KOPT-K1 (cell line): ENCODE results near the gene RBMS1.
A peak's percentile ranks its signal among the peaks of the same experiment; 100 is the strongest.
"Not testable (repeated sequence)": the region's sequence is repeated elsewhere in the genome, so short reads cannot be mapped to it uniquely, and the experiment has no call there.

Source experiments
- H3K27ac ChIP-seq: fragments of 200-600 bp; sonication (generic); 2 replicates; pipeline ENCODE4 v1.5.1; 2016; ENCODE audit warnings: antibody characterized with exemption, mild to moderate bottlenecking, low read depth, low read length; ENCODE audit not compliant: poor library complexity, severe bottlenecking
- H3K36me3 ChIP-seq: fragments of 200-600 bp; sonication (generic); 2 replicates; pipeline ENCODE4 v1.5.1; 2017; ENCODE audit warnings: antibody characterized with exemption, mild to moderate bottlenecking, low read length, moderate library complexity; ENCODE audit not compliant: insufficient read depth
- H3K9me3 ChIP-seq: fragments of 200-600 bp; sonication (generic); 2 replicates; pipeline ENCODE4 v1.5.1; 2017; ENCODE audit warnings: antibody characterized with exemption, low read length, mild to moderate bottlenecking; ENCODE audit not compliant: insufficient read depth, poor library complexity, severe bottlenecking

Gene RBMS1

DNA sequence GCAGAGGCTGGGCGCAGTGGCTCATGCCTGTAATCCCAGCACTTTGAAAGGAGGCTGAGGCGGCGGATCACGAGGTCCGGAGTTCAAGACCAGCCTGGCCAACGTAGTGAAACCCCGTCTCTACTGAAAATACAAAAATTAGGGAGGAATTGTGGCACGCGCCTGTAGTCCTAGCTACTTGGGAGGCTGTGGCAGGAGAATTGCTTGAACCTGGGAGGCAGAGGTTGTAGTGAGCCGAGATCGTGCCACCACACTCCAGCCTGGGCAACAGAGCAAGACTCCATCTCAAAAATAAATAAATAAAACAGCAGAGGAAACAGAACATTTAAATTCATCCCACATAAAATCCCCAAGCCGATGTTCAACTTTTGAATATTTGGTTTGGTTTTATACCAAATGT lies 5.3 kb downstream of the RBMS1 start:
- H3K36me3 ChIP-seq, H3K9me3 ChIP-seq, H3K27ac ChIP-seq: not testable (repeated sequence)

DNA sequence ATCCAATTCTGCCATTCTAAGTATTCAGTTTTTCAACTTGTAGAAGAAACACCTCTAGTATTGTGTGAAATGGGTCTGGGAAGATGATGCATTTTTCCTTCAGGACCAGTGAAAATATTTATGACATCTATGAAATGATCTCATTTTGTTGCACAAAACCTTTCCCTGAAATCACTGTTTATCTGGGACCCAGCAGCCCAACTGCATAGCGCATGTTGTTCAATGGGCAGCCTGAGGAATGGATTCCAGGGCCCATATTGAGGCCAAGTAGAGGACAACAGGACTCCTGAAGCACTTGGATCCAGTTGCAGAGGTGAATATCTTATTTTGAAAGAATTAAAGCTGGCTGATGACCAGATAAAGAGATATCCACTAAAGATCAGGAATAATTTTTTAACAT lies 7.3 kb downstream of the RBMS1 start:
- H3K36me3 ChIP-seq = no peaks in the 10 kb centered on the region
- no peak overlapping the region for H3K27ac ChIP-seq
- no peaks in the 10 kb centered on the region for H3K9me3 ChIP-seq

DNA sequence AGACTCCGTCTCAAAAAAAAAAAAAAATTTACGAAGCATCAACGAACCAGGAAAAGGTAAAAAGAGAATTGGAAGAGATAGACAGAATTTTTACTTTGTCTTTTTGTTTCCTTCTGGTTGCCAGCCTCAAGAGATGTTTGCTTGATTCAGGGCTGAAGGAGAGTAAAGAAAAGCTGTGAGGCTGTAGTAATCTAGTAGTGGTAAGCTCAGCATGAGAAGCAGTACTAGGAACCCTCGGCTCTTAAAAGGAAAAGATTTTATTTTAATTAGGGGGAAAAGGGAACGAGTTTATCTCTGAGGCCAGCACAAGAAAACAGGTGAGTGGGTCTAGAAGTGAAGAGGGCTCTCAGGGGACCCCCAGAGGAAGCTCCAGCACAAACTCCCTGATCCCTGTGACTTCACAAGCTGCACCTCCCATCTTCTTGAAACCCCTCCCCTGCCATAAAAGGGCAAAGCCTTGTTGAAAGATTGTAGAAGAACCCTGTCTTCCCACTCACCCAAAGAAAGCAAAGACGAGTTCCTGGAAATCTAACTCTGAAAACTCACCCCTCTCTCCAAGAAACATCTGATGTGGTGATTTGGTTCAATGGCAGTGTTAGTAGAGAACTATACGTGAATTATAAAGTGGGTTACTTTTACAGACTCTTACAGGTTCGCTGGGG lies 8.6 kb downstream of the RBMS1 start:
- peak overlapping the region; percentile 45 for H3K27ac ChIP-seq
- no peaks in the 10 kb centered on the region for H3K9me3 ChIP-seq

DNA sequence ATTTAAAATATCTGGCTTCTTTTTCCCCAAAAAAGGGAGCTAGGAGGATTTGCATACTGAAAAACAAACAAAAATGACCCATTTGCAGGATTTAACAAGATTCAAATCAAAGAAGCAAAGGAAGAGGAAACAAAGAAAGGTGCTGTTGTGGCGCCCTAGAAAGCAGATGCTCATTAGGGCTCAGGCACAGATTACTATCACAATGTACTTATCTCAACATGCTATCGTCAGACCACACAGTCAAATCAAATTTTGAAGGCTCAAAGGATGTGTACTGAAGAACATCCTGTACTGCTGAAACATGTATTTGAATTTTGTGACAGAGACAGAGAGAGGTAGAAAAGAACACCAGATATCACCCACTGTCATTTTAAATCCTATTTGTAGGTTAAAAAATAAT lies 10.9 kb downstream of the RBMS1 start:
- Histone ChIP-seq H3K36me3 (no peaks in the 10 kb centered on the region), H3K9me3 (no peaks in the 10 kb centered on the region), H3K27ac (peak overlapping the region; percentile 46)

More for the DNA sequence above, 8.6 kb downstream of the RBMS1 start:
- H3K36me3 ChIP-seq = no peaks in the 10 kb centered on the region

DNA sequence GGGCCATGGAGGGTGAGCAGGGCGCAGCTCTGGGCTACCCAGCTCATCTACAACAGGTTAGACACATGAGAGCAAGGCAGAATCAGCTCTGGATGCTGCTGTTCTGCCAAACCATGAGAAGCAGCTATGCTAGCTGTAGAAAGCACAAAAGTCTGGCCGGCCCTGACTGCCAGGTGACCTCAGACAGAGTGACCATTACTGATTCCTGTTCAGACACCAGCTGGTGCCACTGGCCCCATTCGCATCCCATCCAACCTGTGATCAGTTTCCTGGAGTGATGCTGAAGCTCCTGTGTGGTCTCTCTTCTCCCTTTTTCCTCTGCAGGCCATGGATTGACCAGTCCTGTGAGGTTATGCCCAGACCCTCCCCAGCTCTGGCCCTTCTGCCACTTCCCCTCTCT lies 14.3 kb downstream of the RBMS1 start:
- Histone ChIP-seq H3K36me3 (no peaks in the 10 kb centered on the region), H3K27ac (no peak overlapping the region), H3K9me3 (no peaks in the 10 kb centered on the region)

DNA sequence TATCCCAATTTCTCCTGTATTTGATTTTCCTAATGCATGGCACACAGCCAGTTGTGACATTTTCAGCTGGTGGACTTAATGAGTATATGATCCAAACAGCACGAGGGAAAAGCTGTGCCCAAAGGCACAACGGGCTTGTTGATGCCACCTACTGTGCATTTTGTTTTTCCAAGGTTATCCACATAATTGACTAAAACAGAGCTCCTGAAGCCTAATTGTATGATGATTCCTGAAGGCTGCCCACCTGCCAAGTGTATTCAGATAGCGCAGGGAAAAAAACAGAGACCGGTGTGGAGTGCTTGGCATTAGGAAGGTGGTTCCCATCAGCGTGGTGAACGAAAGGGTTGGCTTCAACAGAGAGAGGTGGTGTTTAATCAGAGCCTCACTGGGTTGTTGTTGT lies 14.9 kb downstream of the RBMS1 start:
- H3K36me3 ChIP-seq = no peaks in the 10 kb centered on the region
- no peaks in the 10 kb centered on the region for H3K9me3 ChIP-seq
- H3K27ac ChIP-seq = no peak overlapping the region

DNA sequence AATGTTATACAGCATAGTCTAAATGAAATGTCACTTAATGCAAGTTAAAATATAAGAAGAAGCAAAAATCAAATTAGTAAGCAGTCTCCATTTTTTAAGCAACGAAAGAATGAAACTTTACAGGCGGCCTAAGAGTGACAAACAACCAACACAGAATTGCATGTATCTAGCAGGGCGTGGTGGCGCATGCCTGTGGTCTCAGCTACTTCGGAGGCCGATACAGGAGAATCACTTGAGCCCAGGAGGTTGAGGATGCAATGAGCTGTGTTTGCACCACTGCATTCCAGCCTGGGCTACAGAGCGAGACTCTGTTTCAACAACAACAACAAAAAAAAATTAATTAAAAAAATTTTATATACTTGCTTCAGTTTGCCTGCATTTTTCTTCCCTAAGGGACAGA lies 16.6 kb downstream of the RBMS1 start:
- H3K27ac ChIP-seq = no peak overlapping the region

DNA sequence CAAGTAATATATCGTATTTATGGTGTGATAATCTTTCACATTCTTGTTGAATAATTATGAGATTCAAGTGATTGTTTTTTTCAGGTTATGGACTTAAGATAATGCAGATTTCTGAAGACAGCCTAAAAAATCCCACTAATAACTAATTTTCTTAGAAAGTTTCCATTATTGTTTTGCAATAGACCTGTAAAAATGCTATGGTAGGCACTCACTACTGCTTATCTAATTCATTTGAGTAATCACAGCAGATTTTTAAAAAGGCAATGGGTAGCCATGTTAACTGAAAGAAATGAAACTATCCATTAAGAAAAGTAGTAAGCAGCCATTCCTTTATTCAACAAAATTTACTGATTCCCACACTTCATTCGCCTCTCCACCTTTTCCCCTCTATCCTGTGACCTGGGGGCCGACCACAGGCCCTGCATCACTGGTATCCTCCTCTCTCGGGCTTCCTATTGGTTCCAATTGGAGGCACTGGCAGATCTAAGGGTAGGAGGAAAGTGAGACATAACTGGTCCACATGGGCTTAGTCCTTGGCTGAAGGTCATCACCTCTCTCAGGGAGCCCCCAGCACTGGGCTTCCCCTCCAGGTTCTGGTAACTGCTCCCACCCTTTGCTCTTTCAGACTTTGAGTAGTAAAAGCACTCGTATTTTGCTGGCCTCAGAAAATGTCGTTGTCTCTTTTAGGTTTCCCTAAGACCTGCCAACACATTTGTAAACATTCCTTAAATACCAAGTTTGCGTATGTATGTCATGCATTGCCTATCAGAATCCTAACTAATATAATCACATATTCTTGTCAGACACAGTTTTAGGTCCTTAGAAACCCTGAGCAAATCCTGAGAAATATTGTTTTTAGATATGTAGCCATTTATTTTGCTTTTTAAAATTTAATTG lies 18.5 kb downstream of the RBMS1 start:
- no peaks in the 10 kb centered on the region for H3K36me3 ChIP-seq
- H3K9me3 ChIP-seq = no peaks in the 10 kb centered on the region
- no peak overlapping the region for H3K27ac ChIP-seq

More for the DNA sequence above, 16.6 kb downstream of the RBMS1 start:
- Histone ChIP-seq H3K9me3 (no peaks in the 10 kb centered on the region), H3K36me3 (no peaks in the 10 kb centered on the region)

DNA sequence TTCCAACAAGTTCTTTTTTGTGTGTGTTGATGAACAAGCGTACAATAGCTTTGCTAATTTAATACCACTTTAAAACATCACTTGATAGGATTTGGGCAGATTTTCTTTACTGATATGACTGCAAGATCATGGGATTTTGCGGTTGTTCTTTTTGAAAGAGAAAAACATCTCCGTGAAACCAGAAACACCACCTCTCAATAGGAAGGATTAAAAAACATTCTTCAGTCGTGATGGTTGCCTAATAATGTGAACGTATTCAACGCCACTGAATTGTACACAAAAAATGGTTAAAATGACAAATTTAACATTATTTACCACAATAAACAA lies 19.3 kb downstream of the RBMS1 start:
- Histone ChIP-seq H3K27ac (no peak overlapping the region), H3K36me3 (no peaks in the 10 kb centered on the region), H3K9me3 (no peaks in the 10 kb centered on the region)

DNA sequence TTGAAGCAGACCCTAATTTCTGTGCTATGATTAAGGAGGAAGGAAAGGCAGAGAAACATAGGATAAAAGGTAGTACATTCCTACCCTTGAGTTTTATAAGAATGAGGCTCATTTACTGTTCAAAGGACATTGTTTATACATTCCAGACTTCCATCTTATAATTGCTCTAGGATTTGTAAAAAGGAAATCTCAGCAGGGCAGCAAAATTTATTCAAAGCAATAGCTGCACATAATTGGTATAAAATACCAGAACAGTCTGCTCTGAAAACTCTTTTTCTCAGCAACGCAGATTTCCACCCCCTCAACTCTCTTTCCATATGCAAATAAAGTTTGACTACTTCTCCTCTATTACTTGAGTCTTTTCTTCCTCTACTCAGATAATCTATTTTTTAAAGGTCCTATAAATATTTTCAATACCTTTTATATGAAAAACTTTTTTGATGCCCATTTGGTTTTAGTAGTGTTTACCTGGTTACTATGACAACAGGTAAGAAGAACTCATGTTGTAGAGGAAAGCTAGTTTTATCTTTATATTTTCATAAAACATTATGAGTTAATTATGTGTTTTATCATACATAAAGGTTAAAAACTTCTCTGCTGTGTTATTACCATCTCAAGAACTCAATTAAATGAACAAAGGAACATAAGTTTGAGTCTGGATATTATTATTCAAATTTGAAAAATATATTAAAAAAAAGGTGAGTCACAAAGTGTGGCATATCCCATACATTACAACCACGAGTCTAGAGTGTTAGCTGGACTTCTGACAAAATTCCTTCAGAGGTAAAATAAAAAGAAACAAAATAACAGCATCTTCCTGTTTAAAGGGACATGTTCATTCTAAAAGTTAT lies 19.9 kb downstream of the RBMS1 start:
- Histone ChIP-seq H3K27ac (no peak overlapping the region), H3K36me3 (no peaks in the 10 kb centered on the region), H3K9me3 (no peaks in the 10 kb centered on the region)

DNA sequence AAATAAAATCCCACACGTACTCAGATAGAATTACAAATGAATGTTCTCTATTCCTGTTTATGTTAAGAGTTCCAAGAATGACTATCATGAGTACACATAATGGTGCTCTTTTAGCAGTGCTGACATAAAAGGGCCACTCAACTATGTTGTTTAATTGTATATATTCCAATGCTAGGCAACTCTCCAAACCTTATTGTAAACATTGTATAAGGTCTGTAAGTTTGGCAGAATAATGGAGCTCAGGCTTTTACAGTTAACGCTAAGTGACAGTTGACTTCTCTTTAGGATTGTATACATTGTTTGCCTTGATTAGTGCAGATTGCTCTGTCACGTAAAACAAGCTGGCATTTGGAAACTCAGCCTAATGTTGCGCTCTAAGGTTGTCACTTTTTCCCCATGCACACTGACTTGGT lies 20.8 kb downstream of the RBMS1 start:
- H3K36me3 ChIP-seq = no peaks in the 10 kb centered on the region
- no peak overlapping the region for H3K27ac ChIP-seq
- no peaks in the 10 kb centered on the region for H3K9me3 ChIP-seq

DNA sequence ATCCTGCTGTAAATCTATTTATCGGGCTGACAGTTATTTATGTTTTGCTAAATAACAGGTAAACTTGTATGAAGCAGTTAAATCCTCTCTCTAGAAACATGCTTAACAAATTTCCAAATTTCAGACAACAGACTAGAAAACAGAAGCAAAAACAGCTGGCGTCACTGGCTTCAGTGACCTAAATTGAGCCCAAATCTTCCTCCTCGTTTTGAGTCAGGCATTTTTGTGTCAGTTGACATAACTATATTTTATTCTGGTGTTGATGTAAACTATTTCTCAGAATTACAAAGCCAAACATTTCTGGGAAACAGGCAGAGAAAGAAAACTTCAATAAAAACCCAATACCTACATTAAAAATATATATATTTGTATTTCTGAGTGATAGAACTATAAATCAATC lies 21.7 kb downstream of the RBMS1 start:
- no peaks in the 10 kb centered on the region for H3K9me3 ChIP-seq
- H3K27ac ChIP-seq = no peak overlapping the region
- H3K36me3 ChIP-seq = no peaks in the 10 kb centered on the region

DNA sequence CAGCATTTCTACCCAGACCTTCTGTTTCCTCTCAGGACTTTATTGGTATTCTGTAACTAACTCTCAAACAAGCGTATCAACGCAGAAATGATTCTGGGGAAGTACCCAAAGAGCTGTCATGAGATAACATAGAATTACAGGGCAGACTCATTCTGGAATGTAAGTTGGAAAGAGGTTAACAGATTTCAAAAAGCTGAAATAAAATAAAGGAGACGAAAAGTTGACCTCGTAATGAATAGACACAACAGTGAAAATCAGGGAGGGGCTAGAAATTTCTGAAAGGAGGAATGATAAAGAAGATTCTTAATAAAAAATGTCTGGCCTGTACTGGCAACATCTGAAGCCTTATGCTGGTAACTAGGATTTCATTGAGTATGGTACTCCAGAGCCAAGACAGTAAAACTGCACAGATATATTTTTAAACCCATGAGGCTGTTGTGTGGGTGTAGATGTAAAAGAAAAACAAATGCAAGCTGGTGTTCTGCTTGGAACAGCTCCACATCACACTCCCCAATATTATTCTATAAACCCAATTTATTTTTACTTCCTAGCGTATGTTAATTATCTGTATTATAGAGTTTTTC lies 23.9 kb downstream of the RBMS1 start:
- no peaks in the 10 kb centered on the region for H3K9me3 ChIP-seq
- no peaks in the 10 kb centered on the region for H3K36me3 ChIP-seq
- H3K27ac ChIP-seq = no peak overlapping the region

DNA sequence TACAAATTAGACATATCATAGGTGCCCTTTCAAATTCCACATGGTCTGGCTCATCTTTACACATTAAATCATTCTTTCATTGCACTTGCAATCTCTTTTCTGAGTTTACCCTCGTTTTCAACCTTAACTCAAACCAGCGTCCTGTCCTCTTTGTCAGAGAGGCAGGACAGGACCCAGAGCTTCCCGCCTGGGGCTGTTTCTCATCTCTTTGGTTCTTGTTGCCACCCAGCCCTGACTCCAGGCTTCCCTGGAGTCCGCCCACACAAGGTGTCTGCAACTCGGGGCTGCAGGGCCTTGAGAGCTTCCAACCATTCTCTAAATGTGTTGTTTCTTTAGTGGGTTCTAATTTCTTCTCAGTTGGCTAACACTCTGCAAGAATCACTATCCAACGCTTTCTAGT lies 24.4 kb downstream of the RBMS1 start:
- H3K9me3 ChIP-seq = no peaks in the 10 kb centered on the region
- H3K36me3 ChIP-seq = no peaks in the 10 kb centered on the region
- H3K27ac ChIP-seq = no peak overlapping the region

DNA sequence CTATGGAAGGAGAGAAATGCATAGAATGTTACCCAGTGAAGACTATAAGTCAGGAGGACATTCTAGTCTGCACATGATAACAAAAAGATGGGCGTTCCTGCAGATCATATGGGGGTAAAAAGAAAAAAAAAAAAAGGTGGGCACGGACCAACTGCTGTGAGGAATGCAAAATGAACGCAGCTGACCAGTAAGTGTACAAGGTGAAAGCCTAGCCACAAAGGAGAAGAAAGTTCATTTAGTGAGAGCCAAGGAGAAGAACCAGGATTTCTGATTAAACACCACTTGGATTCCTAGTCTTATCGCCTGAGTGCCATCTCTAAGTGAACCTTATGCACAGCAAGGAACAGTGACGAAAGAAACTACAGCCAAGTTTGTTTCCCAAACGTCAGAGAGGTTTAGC lies 26.5 kb downstream of the RBMS1 start:
- no peaks in the 10 kb centered on the region for H3K9me3 ChIP-seq
- H3K36me3 ChIP-seq = no peaks in the 10 kb centered on the region
- H3K27ac ChIP-seq = no peak overlapping the region
